Astrocyte (in vitro differentiated cells and primary cell): ENCODE measurements around the gene C16orf96. TPM values are rescaled to one million over a fixed set of nuclear protein-coding genes. Genes with fewer than 3 reads are reported as not detected.

Experiments
- DNase-seq: peaks from one replicate; pipeline ENCODE4 v3.0.0-alpha.2; 2010; ENCODE audit warnings: low read depth
- FAIRE-seq: peaks from 2 replicates; lab custom pipeline; 2011; peaks lifted over from hg19 to GRCh38; lab: Jason Lieb, UNC
- H2AFZ ChIP-seq: 2 replicates; pipeline ENCODE4 v1.6.0; 2012; ENCODE audit warnings: low read depth, low read length, inconsistent platforms
- H3K27ac ChIP-seq: 2 replicates; pipeline ENCODE4 v1.5.1; 2011; ENCODE audit warnings: low read depth, low read length, inconsistent platforms
- H3K27me3 ChIP-seq: 2 replicates; pipeline ENCODE4 v1.6.0; 2011; ENCODE audit warnings: low read length, inconsistent platforms; ENCODE audit not compliant: insufficient read depth
- H3K36me3 ChIP-seq: 2 replicates; pipeline ENCODE4 v1.5.1; 2011; ENCODE audit warnings: low read length, inconsistent platforms; ENCODE audit not compliant: insufficient read depth
- H3K4me1 ChIP-seq: 2 replicates; pipeline ENCODE4 v1.5.1; 2011; ENCODE audit warnings: low read length, inconsistent platforms; ENCODE audit not compliant: insufficient read depth
- H3K4me2 ChIP-seq: 2 replicates; pipeline ENCODE4 v1.6.0; 2012; ENCODE audit warnings: low read length, inconsistent platforms
- H3K4me3 ChIP-seq: 2 replicates; pipeline ENCODE4 v1.5.1; 2011; ENCODE audit warnings: low read depth, mild to moderate bottlenecking, low read length, inconsistent platforms; ENCODE audit not compliant: insufficient read depth
- H3K79me2 ChIP-seq: 2 replicates; pipeline ENCODE4 v1.6.0; 2012; ENCODE audit warnings: mild to moderate bottlenecking, low read length, inconsistent platforms; ENCODE audit not compliant: insufficient read depth
- H3K9ac ChIP-seq: 2 replicates; pipeline ENCODE4 v1.6.0; 2012; ENCODE audit warnings: mild to moderate bottlenecking, low read length, inconsistent platforms
- H3K9me3 ChIP-seq: 2 replicates; pipeline ENCODE4 v1.5.1; 2012; ENCODE audit warnings: low read depth, mild to moderate bottlenecking, low read length, inconsistent platforms; ENCODE audit not compliant: insufficient read depth
- H4K20me1 ChIP-seq: 2 replicates; pipeline ENCODE4 v1.6.0; 2012; ENCODE audit warnings: low read length, inconsistent platforms; ENCODE audit not compliant: insufficient read depth
- H3K27ac Mint-ChIP-seq: one replicate; pipeline ENCODE4 v1.8.0; 2021; ENCODE audit warnings: mild to moderate bottlenecking, mixed read lengths; ENCODE audit not compliant: unreplicated experiment
- H3K27me3 Mint-ChIP-seq: one replicate; pipeline ENCODE4 v1.8.0; 2021; ENCODE audit warnings: low read depth, mixed read lengths; ENCODE audit not compliant: unreplicated experiment
- H3K36me3 Mint-ChIP-seq: one replicate; pipeline ENCODE4 v1.8.0; 2021; ENCODE audit warnings: low read depth, mixed read lengths; ENCODE audit not compliant: unreplicated experiment
- H3K4me1 Mint-ChIP-seq: one replicate; pipeline ENCODE4 v1.8.0; 2021; ENCODE audit warnings: low read depth, mixed read lengths; ENCODE audit not compliant: unreplicated experiment
- H3K4me3 Mint-ChIP-seq: one replicate; pipeline ENCODE4 v1.8.0; 2021; ENCODE audit warnings: mild to moderate bottlenecking, moderate library complexity, mixed read lengths; ENCODE audit not compliant: unreplicated experiment
- H3K9me3 Mint-ChIP-seq: one replicate; pipeline ENCODE4 v1.8.0; 2021; ENCODE audit warnings: mild to moderate bottlenecking, mixed read lengths; ENCODE audit not compliant: unreplicated experiment
- CTCF ChIP-seq: IDR thresholded peaks from 2 replicates; pipeline ENCODE4 v1.5.1; 2011; ENCODE audit warnings: low read depth, mild to moderate bottlenecking, inconsistent platforms, low read length, moderate library complexity; ENCODE audit not compliant: insufficient read depth
- EZH2 ChIP-seq: IDR thresholded peaks from 2 replicates; pipeline ENCODE4 v1.6.1; 2012; ENCODE audit warnings: mild to moderate bottlenecking, low read length, inconsistent platforms; ENCODE audit not compliant: insufficient read depth
- total RNA-seq: library from RNA; stranded (reverse); gene quantifications from 2 replicates; pipeline ENCODE4 v1.2.1, GENCODE V29; 2021

Gene C16orf96
- total RNA-seq, 1 donor from 2014 or later: 0.20 TPM

DNA sequence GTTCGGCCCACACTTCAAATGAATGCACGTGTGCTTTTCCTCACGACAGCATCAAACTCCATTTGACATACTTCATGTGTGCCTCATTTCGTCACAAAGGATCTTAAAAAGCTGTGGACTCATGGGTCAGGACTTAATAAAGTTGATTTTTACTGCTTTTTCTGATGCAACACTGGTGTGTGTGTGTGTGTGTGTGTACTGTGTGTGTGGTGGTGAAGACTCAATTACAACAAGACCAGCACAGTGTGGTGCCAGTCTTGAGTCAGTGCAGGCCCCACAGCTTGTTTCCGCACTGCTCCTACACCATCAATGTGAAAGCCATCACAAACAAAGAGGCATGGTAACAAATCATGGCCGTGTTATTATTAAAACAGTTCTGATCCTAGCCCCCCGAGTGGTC, 35.2 kb upstream of the C16orf96 start:
- no peak overlapping the region for H3K9ac ChIP-seq
- Mint-ChIP-seq H3K4me1 (peaks cover 12% of the 10 kb centered on the region), H3K27me3 (no peaks in the 10 kb centered on the region), H3K4me3 (no peak overlapping the region), H3K36me3 (peaks cover 18% of the 10 kb centered on the region), H3K9me3 (peaks cover 2% of the 10 kb centered on the region), H3K27ac (no peak overlapping the region)
- H3K27ac ChIP-seq: no peak overlapping the region
- FAIRE-seq: no peak
- H4K20me1 ChIP-seq: peaks cover 59% of the 10 kb centered on the region
- TF ChIP-seq CTCF (no peak), EZH2 (no peak)
- H3K4me1 ChIP-seq: no peaks in the 10 kb centered on the region
- H3K4me2 ChIP-seq: no peak overlapping the region
- no peak overlapping the region for H2AFZ ChIP-seq
- no peaks in the 10 kb centered on the region for H3K36me3 ChIP-seq
- DNase-seq: no peak
- no peaks in the 10 kb centered on the region for H3K27me3 ChIP-seq
- H3K79me2 ChIP-seq: peaks cover 11% of the 10 kb centered on the region
- H3K4me3 ChIP-seq: no peak overlapping the region
- no peaks in the 10 kb centered on the region for H3K9me3 ChIP-seq

GRCh38 chr16:4522051-4522581, 34.0 kb upstream of the C16orf96 start:
- peaks cover 9% of the 10 kb centered on the region for H3K4me1 Mint-ChIP-seq
- Histone ChIP-seq H3K9me3 (no peaks in the 10 kb centered on the region), H3K4me1 (no peaks in the 10 kb centered on the region), H3K27ac (no peak overlapping the region), H3K9ac (no peak overlapping the region), H2AFZ (no peak overlapping the region), H3K27me3 (no peaks in the 10 kb centered on the region), H3K4me3 (no peak overlapping the region), H4K20me1 (peaks cover 57% of the 10 kb centered on the region), H3K36me3 (no peaks in the 10 kb centered on the region), H3K79me2 (peaks cover 11% of the 10 kb centered on the region), H3K4me2 (no peak overlapping the region)
- peaks cover 18% of the 10 kb centered on the region for H3K36me3 Mint-ChIP-seq
- no peak overlapping the region for H3K4me3 Mint-ChIP-seq
- DNase-seq: no peak
- H3K27ac Mint-ChIP-seq: no peak overlapping the region
- no peak for FAIRE-seq
- TF ChIP-seq CTCF (no peak), EZH2 (no peak)
- no peaks in the 10 kb centered on the region for H3K27me3 Mint-ChIP-seq
- peaks cover 2% of the 10 kb centered on the region for H3K9me3 Mint-ChIP-seq

DNA sequence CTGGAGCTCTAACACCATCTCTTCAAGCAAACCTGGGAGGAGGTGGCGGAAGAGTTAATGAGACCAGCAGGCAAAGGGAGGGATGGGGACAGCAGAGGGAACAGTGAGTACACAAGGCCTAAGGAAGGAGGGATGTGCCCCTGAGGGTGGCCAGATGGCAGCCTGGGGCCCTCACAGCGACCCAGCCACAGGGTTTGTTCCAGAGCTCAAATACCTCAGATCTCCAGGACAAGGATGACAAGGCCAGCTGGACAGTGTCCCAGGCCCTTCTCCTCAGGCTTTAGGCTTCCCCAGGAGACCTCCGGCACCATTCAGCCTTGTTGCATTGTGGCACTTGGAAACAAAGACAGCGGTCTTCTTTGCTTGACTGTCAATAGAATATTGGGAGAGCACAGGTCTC, 32.5 kb upstream of the C16orf96 start:
- H4K20me1 ChIP-seq: peaks cover 42% of the 10 kb centered on the region
- TF ChIP-seq EZH2: no peak
- no peak for TF ChIP-seq CTCF
- FAIRE-seq: no peak
- Mint-ChIP-seq H3K27ac (no peak overlapping the region), H3K36me3 (peaks cover 18% of the 10 kb centered on the region), H3K27me3 (no peaks in the 10 kb centered on the region), H3K4me1 (peaks cover 18% of the 10 kb centered on the region), H3K4me3 (no peak overlapping the region), H3K9me3 (peaks cover 2% of the 10 kb centered on the region)
- peaks cover 11% of the 10 kb centered on the region for H3K79me2 ChIP-seq
- no peak overlapping the region for H2AFZ ChIP-seq
- H3K9me3 ChIP-seq: no peaks in the 10 kb centered on the region
- DNase-seq: no peak
- no peaks in the 10 kb centered on the region for H3K4me1 ChIP-seq
- H3K4me2 ChIP-seq: no peak overlapping the region
- no peak overlapping the region for H3K4me3 ChIP-seq
- H3K27me3 ChIP-seq: no peaks in the 10 kb centered on the region
- no peaks in the 10 kb centered on the region for H3K36me3 ChIP-seq
- H3K27ac ChIP-seq: no peak overlapping the region
- no peak overlapping the region for H3K9ac ChIP-seq
